Loucy (cell line): ENCODE measurements around the gene CD177.

Experiments
- CTCF ChIP-seq: fragments of 200-600 bp; sonication (generic); conservative IDR thresholded peaks from 2 replicates; pipeline ENCODE4 v1.5.1; 2014; ENCODE audit warnings: mild to moderate bottlenecking, antibody characterized with exemption, low read length
- EZH2phosphoT487 ChIP-seq: fragments of 200-600 bp; IDR thresholded peaks from 2 replicates; pipeline ENCODE4 v1.6.1; 2018; ENCODE audit warnings: antibody characterized with exemption, mild to moderate bottlenecking, moderate library complexity, borderline replicate concordance

- TF ChIP-seq CTCF (no peak), EZH2phosphoT487 (no peak)
Observed at GRCh38 chr19:43311706-43312105, 41.8 kb upstream of the CD177 start.
